PFSK-1 (cell line): ENCODE data around the gene ZC3H8.

Source experiments
- FOXP2 ChIP-seq: optimal IDR thresholded peaks from 2 replicates; pipeline ENCODE3; 2011; ENCODE audit warnings: borderline replicate concordance, control low read depth, inconsistent platforms; ENCODE audit not compliant: insufficient read depth; ENCODE audit errors: extremely low read length, extremely low read depth
- POLR2AphosphoS5 ChIP-seq: IDR thresholded peaks from 2 replicates; pipeline ENCODE4 v1.6.1; 2012; ENCODE audit warnings: low read depth, mild to moderate bottlenecking, control low read depth, low read length, moderate library complexity
- SIN3A ChIP-seq: IDR thresholded peaks from 2 replicates; pipeline ENCODE4 v1.6.1; 2012; ENCODE audit warnings: mild to moderate bottlenecking, low read length, moderate library complexity, borderline replicate concordance; ENCODE audit not compliant: insufficient read depth
- TAF1 ChIP-seq: IDR thresholded peaks from 2 replicates; pipeline ENCODE4 v1.6.1; 2012; ENCODE audit warnings: low read length, control low read depth, borderline replicate concordance; ENCODE audit not compliant: insufficient read depth
- TF ChIP-seq, protein P1 (sequence below), 2 experiments: IDR thresholded peaks; 2 replicates each; pipeline versions ENCODE4 v1.6.1 to v1.8.0; 2011 to 2012; ENCODE audit warnings: low read depth in 2 of 2, low read length in 2 of 2, control low read depth in 1 of 2, inconsistent platforms in 1 of 2, mild to moderate bottlenecking in 1 of 2, moderate library complexity in 1 of 2; ENCODE audit not compliant: insufficient read depth in 1 of 2

ZC3H8 gene

GRCh38 chr2:112170495-112170894 is 84.3 kb downstream of the ZC3H8 start:
- TF ChIP-seq POLR2AphosphoS5: no peak
- TF ChIP-seq, protein P1, sequence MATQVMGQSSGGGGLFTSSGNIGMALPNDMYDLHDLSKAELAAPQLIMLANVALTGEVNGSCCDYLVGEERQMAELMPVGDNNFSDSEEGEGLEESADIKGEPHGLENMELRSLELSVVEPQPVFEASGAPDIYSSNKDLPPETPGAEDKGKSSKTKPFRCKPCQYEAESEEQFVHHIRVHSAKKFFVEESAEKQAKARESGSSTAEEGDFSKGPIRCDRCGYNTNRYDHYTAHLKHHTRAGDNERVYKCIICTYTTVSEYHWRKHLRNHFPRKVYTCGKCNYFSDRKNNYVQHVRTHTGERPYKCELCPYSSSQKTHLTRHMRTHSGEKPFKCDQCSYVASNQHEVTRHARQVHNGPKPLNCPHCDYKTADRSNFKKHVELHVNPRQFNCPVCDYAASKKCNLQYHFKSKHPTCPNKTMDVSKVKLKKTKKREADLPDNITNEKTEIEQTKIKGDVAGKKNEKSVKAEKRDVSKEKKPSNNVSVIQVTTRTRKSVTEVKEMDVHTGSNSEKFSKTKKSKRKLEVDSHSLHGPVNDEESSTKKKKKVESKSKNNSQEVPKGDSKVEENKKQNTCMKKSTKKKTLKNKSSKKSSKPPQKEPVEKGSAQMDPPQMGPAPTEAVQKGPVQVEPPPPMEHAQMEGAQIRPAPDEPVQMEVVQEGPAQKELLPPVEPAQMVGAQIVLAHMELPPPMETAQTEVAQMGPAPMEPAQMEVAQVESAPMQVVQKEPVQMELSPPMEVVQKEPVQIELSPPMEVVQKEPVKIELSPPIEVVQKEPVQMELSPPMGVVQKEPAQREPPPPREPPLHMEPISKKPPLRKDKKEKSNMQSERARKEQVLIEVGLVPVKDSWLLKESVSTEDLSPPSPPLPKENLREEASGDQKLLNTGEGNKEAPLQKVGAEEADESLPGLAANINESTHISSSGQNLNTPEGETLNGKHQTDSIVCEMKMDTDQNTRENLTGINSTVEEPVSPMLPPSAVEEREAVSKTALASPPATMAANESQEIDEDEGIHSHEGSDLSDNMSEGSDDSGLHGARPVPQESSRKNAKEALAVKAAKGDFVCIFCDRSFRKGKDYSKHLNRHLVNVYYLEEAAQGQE (IDR thresholded peaks at IDR 0.05; ENCODE audit: insufficient read depth in 1 of 2, low read depth in 2 of 2, low read length in 2 of 2): no peak

DNA sequence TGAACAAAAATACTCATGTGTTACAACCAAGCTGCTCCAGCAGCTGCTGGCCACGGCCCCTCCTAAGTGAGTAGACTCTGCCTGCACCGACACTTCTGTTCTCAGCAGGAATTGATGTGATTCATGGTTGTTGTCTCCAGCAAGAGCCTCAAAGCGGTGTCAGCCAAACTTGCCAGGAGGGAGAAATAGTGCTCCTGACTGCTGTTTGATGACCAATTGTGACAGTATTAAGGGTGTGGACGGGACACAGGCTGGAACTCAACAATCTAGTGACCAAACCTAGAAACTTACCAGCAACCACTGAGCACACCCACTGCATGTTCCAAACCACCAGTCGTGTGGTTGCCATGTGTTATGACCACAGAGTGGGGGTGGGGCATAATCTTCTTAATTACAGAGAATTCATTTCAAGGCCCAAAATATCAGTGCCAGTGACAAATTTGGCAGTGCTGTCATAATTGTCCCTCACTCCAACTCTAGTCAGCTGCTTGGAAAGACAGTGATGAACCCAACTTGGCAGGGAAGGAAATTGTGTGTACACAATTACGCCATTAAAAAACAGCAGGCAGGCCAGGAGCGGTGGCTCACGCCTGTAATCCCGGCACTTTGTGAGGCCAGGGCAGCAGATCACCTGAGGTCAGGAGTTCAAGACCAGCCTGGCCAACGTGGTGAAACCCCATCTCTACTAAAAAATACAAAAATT is 86.3 kb downstream of the ZC3H8 start:
- TF ChIP-seq SIN3A (no peak), FOXP2 (no peak), POLR2AphosphoS5 (no peak), TAF1 (no peak)
- TF ChIP-seq, protein P1 (IDR thresholded peaks at IDR 0.05; ENCODE audit: insufficient read depth in 1 of 2, low read depth in 2 of 2, low read length in 2 of 2): no peak

DNA sequence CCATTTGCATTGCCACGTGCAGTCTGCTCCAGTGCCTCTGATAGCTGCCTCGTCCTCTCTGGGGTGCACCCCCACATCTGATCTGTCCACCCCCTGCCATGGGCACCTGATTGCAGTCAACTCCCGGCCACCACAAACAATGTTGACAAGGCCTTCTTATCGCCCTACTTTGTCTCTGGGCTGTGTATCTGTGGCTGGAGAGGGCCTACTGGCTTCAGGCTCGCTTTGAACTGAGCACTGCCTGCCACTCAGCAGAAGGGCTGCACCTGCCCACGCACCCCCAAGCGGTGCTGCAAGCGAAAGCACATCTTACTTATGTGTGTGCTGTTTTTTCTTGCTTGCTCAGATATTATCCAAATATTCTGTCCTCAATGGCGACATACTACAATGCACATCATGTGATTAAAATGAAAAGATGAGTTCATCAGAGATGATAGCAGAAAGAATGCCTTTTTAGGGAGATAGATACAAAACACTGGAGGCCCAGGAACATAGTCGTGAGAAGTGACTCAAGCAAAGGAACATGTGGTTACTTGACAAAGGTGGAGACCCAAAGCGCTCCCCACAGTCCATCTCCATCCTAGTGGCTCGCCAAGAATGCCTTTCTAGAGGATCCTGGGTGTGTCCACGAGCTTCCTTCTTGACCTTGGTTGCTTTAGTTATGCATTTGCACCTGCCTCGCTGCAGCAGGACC is 87.9 kb downstream of the ZC3H8 start:
- TF ChIP-seq, protein P1 (IDR thresholded peaks at IDR 0.05; ENCODE audit: insufficient read depth in 1 of 2, low read depth in 2 of 2, low read length in 2 of 2): no peak
- TF ChIP-seq TAF1 (no peak), SIN3A (no peak), FOXP2 (no peak), POLR2AphosphoS5 (no peak)

GRCh38 chr2:112165296-112165695 is 89.5 kb downstream of the ZC3H8 start:
- TF ChIP-seq POLR2AphosphoS5: no peak
- no peak for TF ChIP-seq TAF1
- no peak for TF ChIP-seq SIN3A
- TF ChIP-seq FOXP2: no peak
- TF ChIP-seq, protein P1 (IDR thresholded peaks at IDR 0.05; ENCODE audit: insufficient read depth in 1 of 2, low read depth in 2 of 2, low read length in 2 of 2): no peak
